GM19351 (cell line): Measurements from ENCODE around the gene ASB16.
A peak's percentile ranks its signal among the peaks of the same experiment; 100 is the strongest.

ENCODE experiments used
- ATAC-seq: cut with Tn5 transposase; IDR thresholded peaks from one replicate; pipeline ENCODE4 v1.9.1; 2021; ENCODE audit warnings: mild to moderate bottlenecking, moderate library complexity; ENCODE audit not compliant: unreplicated experiment

ASB16 gene

GRCh38 chr17:44188576-44189403, 18.3 kb downstream of the ASB16 start:
- ATAC-seq = no peak

- ATAC-seq = no peak
Observed at GRCh38 chr17:44190481-44190880, 20.0 kb downstream of the ASB16 start.

- ATAC-seq = no peak
Observed at GRCh38 chr17:44191369-44191768, 20.9 kb downstream of the ASB16 start.

GRCh38 chr17:44191941-44192496, 21.5 kb downstream of the ASB16 start:
- ATAC-seq = no peak

- ATAC-seq = no peak
Observed at GRCh38 chr17:44192750-44193149, 22.2 kb downstream of the ASB16 start.

- no peak for ATAC-seq
Observed at GRCh38 chr17:44193326-44194084, 23.0 kb downstream of the ASB16 start.

GRCh38 chr17:44197107-44197506, 26.6 kb downstream of the ASB16 start:
- ATAC-seq = no peak

- ATAC-seq = no peak
Observed at GRCh38 chr17:44197980-44198720, 27.6 kb downstream of the ASB16 start.

- ATAC-seq = peak; percentile 6
Observed at GRCh38 chr17:44198721-44199552, 28.4 kb downstream of the ASB16 start.

GRCh38 chr17:44199553-44200477, 29.3 kb downstream of the ASB16 start, which contains the start of gene ATXN7L3:
ATXN7L3 (minus strand) TSS chr17:44199884; CDS start chr17:44198070, 1,814 bp downstream.
- ATAC-seq = peak; percentile 65

GRCh38 chr17:44200478-44201155, 30.1 kb downstream of the ASB16 start:
- peak; percentile 3 for ATAC-seq

GRCh38 chr17:44202756-44203155, 32.3 kb downstream of the ASB16 start:
- ATAC-seq = no peak

GRCh38 chr17:44203731-44204440, 33.4 kb downstream of the ASB16 start:
- ATAC-seq = no peak

- ATAC-seq = no peak
Observed at GRCh38 chr17:44204441-44204882, 34.0 kb downstream of the ASB16 start.

- no peak for ATAC-seq
Observed at GRCh38 chr17:44205962-44206824, 35.7 kb downstream of the ASB16 start.

- ATAC-seq = no peak
Observed at GRCh38 chr17:44206825-44207155, 36.3 kb downstream of the ASB16 start.

GRCh38 chr17:44207319-44207718, 36.8 kb downstream of the ASB16 start:
- no peak for ATAC-seq
